ENCODE data around the gene TNFRSF14. TPM values are rescaled to one million over a fixed set of nuclear protein-coding genes. Genes with fewer than 3 reads are reported as not detected.
A peak's percentile ranks its signal among the peaks of the same experiment; 100 is the strongest.

Gene TNFRSF14
- total RNA-seq, 1 experiment from 2014 or later, result 0.57 TPM

GRCh38 chr1:2606881-2607621 lies 50.9 kb downstream of the TNFRSF14 start:
- H2BK120ac ChIP-seq (ENCODE audit: low read depth, low read length, poor library complexity, severe bottlenecking), result no peak overlapping the region
- H4K5ac ChIP-seq (ENCODE audit: insufficient read length, low read depth, low read length), result no peak overlapping the region
- H2BK20ac ChIP-seq (ENCODE audit: low read depth, low read length, poor library complexity, severe bottlenecking), result no peak overlapping the region
- H3K4me2 ChIP-seq (ENCODE audit: insufficient read depth, insufficient read length, low read length), result no peak overlapping the region
- DNase-seq, result peak; percentile 26
- H3K4me1 ChIP-seq (ENCODE audit: insufficient read depth, low read length), result no peaks in the 10 kb centered on the region
- H3K27me3 Mint-ChIP-seq (ENCODE audit: low read depth), result peaks cover 11% of the 10 kb centered on the region
- no peaks in the 10 kb centered on the region for H3K79me1 ChIP-seq (ENCODE audit: insufficient read depth, low read depth, low read length, poor library complexity, severe bottlenecking)
- H2BK12ac ChIP-seq (ENCODE audit: insufficient read length, low read depth, low read length), result no peak overlapping the region
- no peaks in the 10 kb centered on the region for H3K9me3 ChIP-seq (ENCODE audit: control insufficient read depth, low read depth, low read length)
- no peak overlapping the region for H2AFZ ChIP-seq (ENCODE audit: low read length)
- no peak overlapping the region for H3K18ac ChIP-seq (ENCODE audit: insufficient read length, low read depth, low read length)
- H4K8ac ChIP-seq (replicated peaks; ENCODE audit: insufficient read length, low read depth, low read length), result no peak overlapping the region
- no peak overlapping the region for H3T11ph ChIP-seq (ENCODE audit: low read length)
- H3K56ac ChIP-seq (ENCODE audit: insufficient read length, low read depth, low read length), result no peak overlapping the region
- H3K36me3 Mint-ChIP-seq (ENCODE audit: insufficient read depth in 1 of 3, low read depth in 3 of 3), result no peaks in the 10 kb centered on the region
- H3K9ac ChIP-seq (ENCODE audit: extremely low read depth, insufficient read length, low read length), result no peak overlapping the region
- H2BK5ac ChIP-seq (ENCODE audit: insufficient read length, low read length), result no peak overlapping the region
- H3K9me3 Mint-ChIP-seq, result peaks cover 0 to 4% of the 10 kb centered on the region in 2 experiments; a peak in 1 of 5 replicates
- no peaks in the 10 kb centered on the region for H3K79me2 ChIP-seq (ENCODE audit: insufficient read depth, low read length)
- no peak overlapping the region for H4K91ac ChIP-seq (ENCODE audit: insufficient read length, low read depth, low read length)
- H3K23ac ChIP-seq (ENCODE audit: insufficient read length, low read depth, low read length), result no peak overlapping the region
- no peaks in the 10 kb centered on the region for H3K27me3 ChIP-seq (ENCODE audit: insufficient read depth, low read length)
- no peak overlapping the region for H3K4ac ChIP-seq (ENCODE audit: low read depth, low read length)
- no peaks in the 10 kb centered on the region for H4K20me1 ChIP-seq (ENCODE audit: control insufficient read depth, insufficient read depth, insufficient read length)
- no CpG with 5 or more reads among the region's 36 CpGs for WGBS (ENCODE audit: extremely low coverage, insufficient read length, low lambda C conversion rate)
- H3K4me1 Mint-ChIP-seq, result no peaks in the 10 kb centered on the region
- TF ChIP-seq CTCF (conservative IDR thresholded peaks at IDR 0.05), result no peak
- H3K23me2 ChIP-seq (ENCODE audit: insufficient read length, low read depth, low read length, poor library complexity, severe bottlenecking), result no peaks in the 10 kb centered on the region
- peak overlapping the region in 1 of 3 experiments; percentile 87; a peak in 1 of 7 replicates for H3K27ac Mint-ChIP-seq
- H2AK5ac ChIP-seq (ENCODE audit: insufficient read length, low read length), result no peak overlapping the region
- H2BK15ac ChIP-seq (ENCODE audit: low read depth, low read length), result no peak overlapping the region
- H3K14ac ChIP-seq (ENCODE audit: insufficient read depth, low read length), result no peak overlapping the region; the same call in 1 of the 2 replicates
- no peak overlapping the region for H3K4me3 Mint-ChIP-seq
- H3K27ac ChIP-seq (ENCODE audit: insufficient read length, low read depth, low read length), result no peak overlapping the region
